Uterus (tissue), 4 donors: Measurements from ENCODE around the gene ZDHHC7. TPM values are rescaled to one million over a fixed set of nuclear protein-coding genes. Genes with fewer than 3 reads are reported as not detected.

ENCODE experiments used
- DNase-seq, 2 donors: peaks; one replicate each; pipeline ENCODE4 v3.0.0-alpha.2; 2019 to 2020
- H3K27ac ChIP-seq, 2 donors: fragments of 200-600 bp; sonication (generic); 1 replicate in 1 of 2; 2 replicates in 1 of 2; pipeline ENCODE4 v1.5.1; 2016 to 2018
- H3K27me3 ChIP-seq, 2 donors: fragments of 200-600 bp; sonication (generic); one replicate each; pipeline ENCODE4 v1.5.1; 2018 to 2019; ENCODE audit warnings: control low read depth in 1 of 2
- H3K36me3 ChIP-seq, 2 donors: fragments of 200-600 bp; sonication (generic); one replicate each; pipeline ENCODE4 v1.5.1; 2019; ENCODE audit warnings: control low read depth in 1 of 2
- H3K4me1 ChIP-seq, 2 donors: fragments of 200-600 bp; sonication (generic); one replicate each; pipeline ENCODE4 v1.5.1; 2018 to 2019; ENCODE audit warnings: control low read depth in 1 of 2
- H3K4me3 ChIP-seq, 2 donors: fragments of 200-600 bp; sonication (generic); 1 replicate in 1 of 2; 2 replicates in 1 of 2; pipeline ENCODE4 v1.5.1; 2018 to 2019; ENCODE audit warnings: mild to moderate bottlenecking in 1 of 2
- H3K9me3 ChIP-seq, 2 donors: fragments of 200-600 bp; sonication (generic); one replicate each; pipeline ENCODE4 v1.5.1; 2019; ENCODE audit warnings: control low read depth in 1 of 2
- POLR2A ChIP-seq, 2 donors: fragments of 450-650 bp; IDR thresholded peaks; one replicate each; pipeline ENCODE4 v1.6.1; 2016; ENCODE audit warnings: antibody characterized with exemption in 2 of 2, mild to moderate bottlenecking in 1 of 2, moderate library complexity in 1 of 2
- intact Hi-C: fragments of 100-400 bp; cut with DNase I; formaldehyde crosslinking; loops from one replicate; pipeline ENCODE4 v1.15.1; 2023; ENCODE audit warnings: low total_unique reads
- total RNA-seq, 4 donors: library from RNA; depleted of rRNA in 3 of 4; stranded (reverse); fragments of >200 nt in 3 of 4; gene quantifications; one replicate each; pipeline versions ENCODE4 v1.1.0 to v1.2.4, GENCODE V29; 2014 to 2023
- TF ChIP-seq, protein P1 (sequence below), 4 experiments: fragments of 200-600 bp in 2 of 4; fragments of 450-650 bp in 2 of 4; sonication (generic) in 2 of 4; IDR thresholded peaks; one replicate each; pipeline ENCODE4 v1.5.1; 2016 to 2019; ENCODE audit warnings: antibody characterized with exemption in 4 of 4, mild to moderate bottlenecking in 2 of 4, moderate library complexity in 1 of 4
- donor health status: DM: yes; HTN: yes; CAD: no.

The ZDHHC7 gene
- total RNA-seq, 4 donors from 2014 or later = 16.5 to 50.2 (median 39.1) TPM

- Histone ChIP-seq H3K4me3 (no peak overlapping the region), H3K4me1 (no peaks in the 10 kb centered on the region), H3K9me3 (no peaks in the 10 kb centered on the region), H3K27me3 (no peaks in the 10 kb centered on the region), H3K27ac (no peak overlapping the region), H3K36me3 (no peaks in the 10 kb centered on the region)
- no peak for DNase-seq
- TF ChIP-seq, protein P1, sequence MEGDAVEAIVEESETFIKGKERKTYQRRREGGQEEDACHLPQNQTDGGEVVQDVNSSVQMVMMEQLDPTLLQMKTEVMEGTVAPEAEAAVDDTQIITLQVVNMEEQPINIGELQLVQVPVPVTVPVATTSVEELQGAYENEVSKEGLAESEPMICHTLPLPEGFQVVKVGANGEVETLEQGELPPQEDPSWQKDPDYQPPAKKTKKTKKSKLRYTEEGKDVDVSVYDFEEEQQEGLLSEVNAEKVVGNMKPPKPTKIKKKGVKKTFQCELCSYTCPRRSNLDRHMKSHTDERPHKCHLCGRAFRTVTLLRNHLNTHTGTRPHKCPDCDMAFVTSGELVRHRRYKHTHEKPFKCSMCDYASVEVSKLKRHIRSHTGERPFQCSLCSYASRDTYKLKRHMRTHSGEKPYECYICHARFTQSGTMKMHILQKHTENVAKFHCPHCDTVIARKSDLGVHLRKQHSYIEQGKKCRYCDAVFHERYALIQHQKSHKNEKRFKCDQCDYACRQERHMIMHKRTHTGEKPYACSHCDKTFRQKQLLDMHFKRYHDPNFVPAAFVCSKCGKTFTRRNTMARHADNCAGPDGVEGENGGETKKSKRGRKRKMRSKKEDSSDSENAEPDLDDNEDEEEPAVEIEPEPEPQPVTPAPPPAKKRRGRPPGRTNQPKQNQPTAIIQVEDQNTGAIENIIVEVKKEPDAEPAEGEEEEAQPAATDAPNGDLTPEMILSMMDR (IDR thresholded peaks at IDR 0.05) = no peak
- intact Hi-C loops = no loop called here
These were observed 7.3 kb upstream of the ZDHHC7 start for GRCh38 chr16:85018529-85019236.

DNA sequence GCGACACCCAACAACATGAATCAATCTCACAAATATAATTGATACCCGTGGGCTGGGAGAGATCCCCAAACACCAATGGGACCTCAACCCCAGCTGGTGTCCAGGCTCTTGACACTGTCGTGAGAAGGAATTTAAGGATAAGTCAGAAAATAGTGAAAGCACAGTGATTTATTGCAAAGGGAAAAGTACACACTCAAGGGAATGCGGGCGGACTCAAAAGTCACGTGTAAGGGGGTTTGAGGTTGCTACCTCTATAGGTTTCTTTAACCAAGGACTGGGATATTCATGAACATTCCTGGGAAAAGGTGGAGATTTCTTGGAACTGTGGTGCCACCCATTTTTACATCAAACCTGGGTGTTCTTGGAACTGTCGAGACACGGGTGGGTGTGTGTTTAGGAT is 6.3 kb upstream of the ZDHHC7 start:
- TF ChIP-seq, protein P1 (IDR thresholded peaks at IDR 0.05) = no peak
- TF ChIP-seq POLR2A (IDR thresholded peaks at IDR 0.05) = no peak
- Histone ChIP-seq H3K27me3 (no peaks in the 10 kb centered on the region), H3K27ac (no peak overlapping the region), H3K9me3 (no peaks in the 10 kb centered on the region), H3K4me1 (no peaks in the 10 kb centered on the region), H3K4me3 (no peak overlapping the region), H3K36me3 (no peaks in the 10 kb centered on the region)
- no peak for DNase-seq
- intact Hi-C loops = no loop called here

GRCh38 chr16:85017151-85017550 is 5.8 kb upstream of the ZDHHC7 start:
- Histone ChIP-seq H3K4me1 (no peaks in the 10 kb centered on the region), H3K27me3 (no peaks in the 10 kb centered on the region), H3K27ac (no peak overlapping the region), H3K36me3 (no peaks in the 10 kb centered on the region), H3K4me3 (no peak overlapping the region), H3K9me3 (no peaks in the 10 kb centered on the region)
- no peak for DNase-seq
- intact Hi-C loops = no loop called here
- TF ChIP-seq, protein P1 (IDR thresholded peaks at IDR 0.05) = no peak
- TF ChIP-seq POLR2A (IDR thresholded peaks at IDR 0.05) = no peak

- Histone ChIP-seq H3K36me3 (no peaks in the 10 kb centered on the region), H3K9me3 (no peaks in the 10 kb centered on the region), H3K4me1 (no peaks in the 10 kb centered on the region), H3K27me3 (no peaks in the 10 kb centered on the region), H3K27ac (no peak overlapping the region), H3K4me3 (no peak overlapping the region)
- TF ChIP-seq, protein P1 (IDR thresholded peaks at IDR 0.05) = no peak
- no peak for TF ChIP-seq POLR2A (IDR thresholded peaks at IDR 0.05)
- DNase-seq = no peak
- intact Hi-C loops = no loop called here
These were observed 4.3 kb upstream of the ZDHHC7 start for GRCh38 chr16:85015481-85016187.

DNA sequence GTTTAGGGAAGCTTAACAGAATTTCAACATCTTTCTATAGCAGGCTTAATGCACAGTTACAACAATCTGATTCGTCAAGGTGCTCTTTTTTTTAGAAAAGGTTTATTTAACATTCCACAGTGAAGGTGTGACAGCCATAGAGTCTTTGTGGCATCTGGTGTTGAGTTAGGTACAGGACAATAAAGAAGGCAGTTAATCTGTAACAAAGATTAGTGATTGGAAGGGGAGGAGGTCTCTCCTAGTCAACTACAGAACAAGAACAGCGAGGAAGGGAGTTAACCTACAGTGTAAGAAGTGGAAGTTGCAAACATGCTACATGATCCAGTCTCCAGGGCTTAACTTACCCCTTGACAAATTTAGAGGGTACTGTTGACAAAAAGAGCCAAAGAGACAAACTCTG is 3.0 kb upstream of the ZDHHC7 start:
- Histone ChIP-seq H3K4me3 (no peak overlapping the region), H3K9me3 (no peaks in the 10 kb centered on the region), H3K36me3 (no peaks in the 10 kb centered on the region), H3K4me1 (peaks cover 0 to 9% of the 10 kb centered on the region in 2 donors), H3K27me3 (no peaks in the 10 kb centered on the region), H3K27ac (no peak overlapping the region)
- no peak for TF ChIP-seq POLR2A (IDR thresholded peaks at IDR 0.05)
- TF ChIP-seq, protein P1 (IDR thresholded peaks at IDR 0.05) = no peak
- intact Hi-C loops = no loop called here
- no peak for DNase-seq
